ENCODE measurements around the gene DDIT4.
A peak's percentile ranks its signal among the peaks of the same experiment; 100 is the strongest.
"Not testable (repeated sequence)": the region's sequence is repeated elsewhere in the genome, so short reads cannot be mapped to it uniquely, and the experiment has no call there.

The DDIT4 gene

GRCh38 chr10:72273410-72274212 is at the start of gene DDIT4:
Gene DDIT4, plus strand, starts transcription at chr10:72273924. Its CDS starts 293 bp downstream, at chr10:72274217.
- peak; percentile 99 for DNase-seq

GRCh38 chr10:72224191-72224590 is 49.5 kb upstream of the DDIT4 start:
- not testable (repeated sequence) for DNase-seq

GRCh38 chr10:72226418-72227027 is 47.2 kb upstream of the DDIT4 start:
- DNase-seq: no peak

DNA sequence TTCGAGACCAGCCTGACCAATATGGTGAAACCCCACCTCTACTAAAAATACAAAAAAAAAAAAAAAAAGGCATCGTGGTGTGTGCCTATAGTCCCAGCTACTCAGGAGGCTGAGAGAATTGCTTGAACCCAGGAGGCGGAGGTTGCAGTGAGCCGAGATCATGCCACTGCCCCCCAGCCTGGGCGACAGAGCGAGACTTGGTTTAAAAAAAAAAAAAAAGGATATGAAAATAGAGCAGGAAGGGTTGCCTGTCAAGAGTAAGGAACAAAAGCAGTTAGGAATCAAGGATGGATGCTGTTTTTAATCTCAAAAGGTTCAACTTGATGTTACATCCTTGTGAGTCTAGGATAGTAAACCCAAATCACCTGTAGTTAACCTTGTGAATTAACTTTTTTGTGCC is 45.9 kb upstream of the DDIT4 start:
- DNase-seq: no peak

DNA sequence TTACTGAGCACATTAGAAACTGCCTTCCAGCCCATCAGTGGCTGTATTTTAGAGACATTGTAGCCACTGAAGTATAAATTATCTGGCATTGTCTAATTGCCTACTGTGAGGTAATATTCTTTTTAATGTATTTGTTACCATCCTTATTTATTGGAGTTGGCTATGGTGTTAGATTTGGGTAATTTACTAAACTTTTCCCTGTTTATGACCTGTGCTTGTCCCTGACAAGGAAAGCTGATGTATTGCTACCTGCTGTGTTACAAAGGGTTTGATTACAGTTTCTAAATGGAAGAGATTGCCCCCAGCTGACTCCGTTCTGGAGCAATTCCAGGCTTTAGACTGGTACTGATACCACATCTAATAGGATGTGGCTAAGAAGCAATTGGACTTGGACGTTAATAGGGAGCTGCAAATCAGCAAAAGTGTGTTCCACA is 45.4 kb upstream of the DDIT4 start:
- DNase-seq: no peak

- no peak for DNase-seq
Measured at GRCh38 chr10:72229261-72230251, 44.2 kb upstream of the DDIT4 start.

- DNase-seq: no peak
Measured at GRCh38 chr10:72233621-72234020, 40.1 kb upstream of the DDIT4 start.

- DNase-seq: no peak
Measured at GRCh38 chr10:72234560-72235095, 39.1 kb upstream of the DDIT4 start.

- DNase-seq: no peak
Measured at GRCh38 chr10:72235544-72236279, 38.0 kb upstream of the DDIT4 start.

GRCh38 chr10:72238392-72239175 is 35.1 kb upstream of the DDIT4 start:
- DNase-seq: no peak

- DNase-seq: no peak
Measured at GRCh38 chr10:72239409-72239808, 34.3 kb upstream of the DDIT4 start.

DNA sequence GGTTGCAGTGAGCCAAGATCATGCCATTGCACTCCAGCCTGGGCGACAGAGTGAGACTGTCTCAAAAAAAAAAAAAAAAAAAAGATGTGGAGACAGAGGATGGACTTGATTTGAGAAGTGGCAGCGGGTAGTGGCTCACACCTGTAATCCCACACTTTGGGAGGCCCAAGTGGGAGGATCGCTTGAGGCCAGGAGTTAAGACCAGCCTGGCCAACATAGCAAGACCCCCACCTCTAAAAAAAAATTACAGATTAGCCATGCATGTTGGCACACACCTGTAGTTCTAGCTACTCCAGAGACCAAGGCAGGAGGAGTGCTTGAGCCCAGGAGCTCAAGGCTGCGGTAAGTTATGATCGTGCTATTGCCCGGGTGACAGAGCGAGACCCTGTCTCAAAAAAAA is 33.4 kb upstream of the DDIT4 start:
- DNase-seq: no peak

GRCh38 chr10:72241691-72242252 is 32.0 kb upstream of the DDIT4 start:
- no peak for DNase-seq

GRCh38 chr10:72242675-72243074 is 31.0 kb upstream of the DDIT4 start:
- DNase-seq: no peak

DNA sequence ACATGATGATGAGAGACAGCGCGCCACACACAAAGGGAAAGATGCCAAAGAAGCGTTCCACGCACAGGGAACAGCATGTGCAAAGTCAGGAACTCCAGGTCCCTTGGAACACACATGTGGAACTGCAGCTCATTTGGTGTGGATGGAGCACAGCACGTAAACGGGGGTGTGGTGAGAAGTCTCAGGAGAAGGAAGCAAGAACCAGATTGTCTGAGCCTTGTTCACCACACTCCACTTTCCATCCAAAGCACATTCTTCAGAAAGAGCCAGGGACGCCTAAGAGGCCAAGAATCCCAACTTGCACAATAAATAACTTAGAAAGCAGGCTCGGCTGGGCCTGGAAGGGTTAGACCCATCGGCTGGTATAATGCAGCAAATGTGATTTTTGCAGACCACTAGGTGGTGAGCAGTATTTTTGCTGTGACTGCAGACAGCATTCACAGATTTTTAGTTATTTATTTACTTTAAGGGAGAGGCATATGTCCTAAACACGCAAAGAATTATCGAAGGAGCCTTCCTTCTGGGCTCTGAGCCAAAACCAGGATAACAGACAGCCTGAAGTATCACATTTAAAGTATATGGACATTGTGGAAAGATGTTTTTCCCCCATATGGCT is 29.8 kb upstream of the DDIT4 start:
- DNase-seq: no peak

DNA sequence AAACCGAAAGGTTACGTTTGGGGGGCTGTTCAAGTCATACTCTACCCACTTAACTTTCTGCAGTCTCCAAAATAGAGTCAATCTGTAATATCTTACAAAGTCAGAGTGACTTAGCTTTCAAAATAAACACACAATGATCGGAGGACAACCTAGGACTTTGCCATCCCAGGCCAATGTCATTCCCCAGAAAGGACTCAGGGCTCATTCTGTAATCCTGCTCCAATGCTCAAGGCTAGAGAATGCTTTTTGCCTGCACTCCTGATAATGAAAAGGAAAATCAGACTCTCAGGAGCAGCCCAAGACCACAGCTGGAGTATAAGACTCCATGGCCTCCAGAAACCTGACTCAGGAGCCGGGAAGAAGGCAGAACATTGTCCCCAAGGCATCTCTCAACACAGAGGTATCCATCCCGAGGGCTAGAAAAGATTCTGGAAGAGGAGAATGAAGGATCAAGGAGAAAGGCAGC is 29.1 kb upstream of the DDIT4 start:
- no peak for DNase-seq

DNA sequence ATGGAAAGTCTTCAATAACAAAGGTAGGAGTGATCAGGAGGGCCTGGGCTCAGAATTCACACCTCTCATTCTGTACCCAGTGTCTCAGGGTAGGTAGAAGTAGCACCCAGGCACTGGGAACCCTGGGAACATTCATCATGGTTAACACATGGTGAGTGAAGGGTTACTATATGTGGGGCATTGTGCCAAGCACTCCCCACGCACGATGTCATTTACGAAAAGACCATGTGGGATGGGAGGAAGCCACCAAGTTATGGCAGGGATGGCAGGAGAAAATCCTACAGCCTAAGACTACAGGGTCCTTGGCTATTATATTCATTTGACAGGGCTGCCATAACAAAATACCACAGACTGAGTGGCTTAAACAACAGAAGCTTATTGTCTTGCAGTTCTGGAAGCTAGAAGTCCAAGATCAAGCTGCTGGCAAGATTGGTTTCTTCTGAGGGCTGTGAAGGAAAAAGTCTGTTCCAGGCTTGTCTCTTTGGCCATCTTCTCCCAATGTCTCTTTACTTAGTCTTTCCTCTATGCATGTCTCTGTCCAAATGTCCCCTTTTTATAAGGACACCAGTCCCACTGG is 27.7 kb upstream of the DDIT4 start:
- DNase-seq: no peak

GRCh38 chr10:72248468-72249151 is 25.1 kb upstream of the DDIT4 start:
- peak; percentile 76 for DNase-seq

DNA sequence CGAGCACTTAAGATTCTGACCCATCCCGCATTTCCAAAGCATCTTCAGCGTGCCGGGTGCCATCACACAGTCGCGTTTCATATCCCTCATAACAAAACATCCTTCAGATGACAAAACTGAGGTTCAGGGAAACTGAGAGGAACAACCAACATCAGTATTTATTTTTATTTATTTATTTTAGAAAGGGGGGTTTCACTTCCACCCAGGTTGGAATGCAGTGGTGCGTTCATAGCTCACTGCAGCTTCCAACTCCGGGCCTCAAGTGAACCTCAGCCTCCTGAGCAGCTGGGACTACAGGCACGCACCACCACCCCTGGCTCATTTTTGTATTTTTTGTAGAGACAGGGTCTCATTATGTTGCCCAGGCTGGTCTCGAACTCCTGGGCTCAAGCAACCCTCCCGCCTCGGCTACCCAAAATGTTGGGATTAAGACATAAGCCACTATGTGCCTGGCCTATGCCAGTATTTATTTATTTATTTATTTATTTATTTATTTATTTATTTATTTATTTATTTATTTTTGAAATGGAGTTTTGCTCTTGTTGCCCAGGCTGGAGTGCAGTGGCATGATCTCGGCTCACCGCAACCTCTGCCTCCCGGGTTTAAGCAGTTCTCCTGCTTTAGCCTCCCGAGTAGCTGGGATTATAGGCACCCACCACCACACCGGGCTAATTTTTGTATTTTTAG is 24.4 kb upstream of the DDIT4 start:
- DNase-seq: not testable (repeated sequence)
